IMR-90 (cell line): ENCODE data around the gene LRP3. TPM values are rescaled to one million over a fixed set of nuclear protein-coding genes. Genes with fewer than 3 reads are reported as not detected.

Source experiments
- ATAC-seq: fragments of 200-7000 bp; cut with Tn5 transposase; 2 replicates; pipeline ENCODE4 v1.9.1; 2020; ENCODE audit warnings: low read depth, mild to moderate bottlenecking, moderate library complexity
- BruUV-seq: library from RNA; stranded (reverse); fragments of 400-500 nt; replicated peaks from 2 replicates; lab custom pipeline; 2021; lab: Mats Ljungman, UMichigan
- CTCF ChIA-PET: fragments of 300-600 bp; formaldehyde crosslinking; extraction: SDS; loops from one replicate; lab custom pipeline; 2021; ENCODE audit warnings: antibody characterized with exemption; lab: Yijun Ruan, JAX
- POLR2A ChIA-PET: fragments of 300-600 bp; sonication (Branson Sonifier 250); formaldehyde crosslinking; loops from one replicate; lab custom pipeline; 2022; ENCODE audit warnings: antibody characterized with exemption; ENCODE audit not compliant: unreplicated experiment; lab: Charles Lee
- DNase-seq: peaks from one replicate; pipeline ENCODE4 v3.0.0; 2013
- H2AFZ ChIP-seq: replicated peaks from 2 replicates; pipeline ENCODE3; 2013; ENCODE audit warnings: low read length, mild to moderate bottlenecking; ENCODE audit not compliant: poor library complexity
- H2AK5ac ChIP-seq: 2 replicates; pipeline ENCODE4 v1.6.1; 2013; ENCODE audit warnings: low read depth, low read length, inconsistent platforms
- H2AK9ac ChIP-seq: replicated peaks from 2 replicates; pipeline ENCODE3; 2013; ENCODE audit warnings: mild to moderate bottlenecking, low read depth, low read length, moderate library complexity; ENCODE audit not compliant: poor library complexity
- H2BK120ac ChIP-seq: 2 replicates; pipeline ENCODE4 v1.6.1; 2013; ENCODE audit warnings: low read depth, low read length, inconsistent platforms
- H2BK15ac ChIP-seq: 3 replicates; pipeline ENCODE4 v1.6.1; 2013; ENCODE audit warnings: low read depth, low read length, inconsistent platforms
- H2BK20ac ChIP-seq: 2 replicates; pipeline ENCODE4 v1.6.1; 2013; ENCODE audit warnings: low read depth, mild to moderate bottlenecking, inconsistent platforms, low read length, moderate library complexity
- H2BK5ac ChIP-seq: 2 replicates; pipeline ENCODE4 v1.6.1; 2013; ENCODE audit warnings: mild to moderate bottlenecking, low read depth, low read length, inconsistent platforms; ENCODE audit not compliant: poor library complexity, severe bottlenecking
- H3K14ac ChIP-seq: replicated peaks from 2 replicates; pipeline ENCODE4 v1.6.1; 2013; ENCODE audit warnings: low read depth, low read length, inconsistent platforms
- H3K18ac ChIP-seq: 2 replicates; pipeline ENCODE4 v1.6.1; 2013; ENCODE audit warnings: low read depth, low read length, control low read depth
- H3K23ac ChIP-seq: 2 replicates; pipeline ENCODE4 v1.6.1; 2013; ENCODE audit warnings: low read depth, low read length, inconsistent platforms
- H3K27ac ChIP-seq: 2 replicates; pipeline ENCODE4 v1.5.1; 2013; ENCODE audit warnings: mild to moderate bottlenecking, control low read depth, low read length; ENCODE audit not compliant: insufficient read depth
- H3K27me3 ChIP-seq: 2 replicates; pipeline ENCODE4 v1.6.1; 2013; ENCODE audit warnings: low read length; ENCODE audit not compliant: control insufficient read depth, insufficient read depth
- H3K36me3 ChIP-seq: 2 replicates; pipeline ENCODE4 v1.6.1; 2013; ENCODE audit warnings: low read length, mixed read lengths; ENCODE audit not compliant: control insufficient read depth, insufficient read depth
- H3K4ac ChIP-seq: 2 replicates; pipeline ENCODE4 v1.6.1; 2013; ENCODE audit warnings: low read depth, low read length, inconsistent platforms
- H3K4me1 ChIP-seq: 2 replicates; pipeline ENCODE4 v1.6.1; 2013; ENCODE audit warnings: low read length, mixed read lengths; ENCODE audit not compliant: control insufficient read depth, insufficient read depth
- H3K4me2 ChIP-seq: 2 replicates; pipeline ENCODE4 v1.6.1; 2013; ENCODE audit warnings: low read depth, mild to moderate bottlenecking, control low read depth, low read length, moderate library complexity
- H3K4me3 ChIP-seq: 2 replicates; pipeline ENCODE4 v1.5.1; 2013; ENCODE audit warnings: low read depth, mild to moderate bottlenecking, control low read depth, low read length, moderate library complexity; ENCODE audit not compliant: insufficient read depth
- H3K56ac ChIP-seq: 2 replicates; pipeline ENCODE4 v1.6.1; 2013; ENCODE audit warnings: low read length, inconsistent platforms; ENCODE audit not compliant: insufficient read depth; ENCODE audit errors: extremely low read depth
- H3K79me1 ChIP-seq, 2 experiments: 2 replicates each; pipeline ENCODE4 v1.6.1; 2013; ENCODE audit warnings: low read length in 2 of 2, inconsistent platforms in 1 of 2, low read depth in 1 of 2
- H3K9ac ChIP-seq: 2 replicates; pipeline ENCODE4 v1.6.1; 2013; ENCODE audit warnings: low read depth, low read length, control low read depth
- H3K9me1 ChIP-seq: 2 replicates; pipeline ENCODE4 v1.6.1; 2013; ENCODE audit warnings: low read length, inconsistent platforms; ENCODE audit not compliant: insufficient read depth
- H3K9me3 ChIP-seq: 2 replicates; pipeline ENCODE4 v1.6.1; 2013; ENCODE audit warnings: low read length; ENCODE audit not compliant: control insufficient read depth, insufficient read depth
- H4K20me1 ChIP-seq: 2 replicates; pipeline ENCODE4 v1.6.1; 2013; ENCODE audit warnings: low read length, inconsistent platforms; ENCODE audit not compliant: insufficient read depth
- H4K5ac ChIP-seq: 2 replicates; pipeline ENCODE4 v1.6.1; 2013; ENCODE audit warnings: mild to moderate bottlenecking, low read depth, low read length, control low read depth
- H4K8ac ChIP-seq, 2 experiments: 2 replicates each; pipeline ENCODE4 v1.6.1; 2013; ENCODE audit warnings: low read depth in 2 of 2, low read length in 2 of 2, control low read depth in 1 of 2, inconsistent platforms in 1 of 2
- H4K91ac ChIP-seq: 2 replicates; pipeline ENCODE4 v1.6.1; 2013; ENCODE audit warnings: low read depth, low read length, inconsistent platforms; ENCODE audit not compliant: insufficient read depth
- NFE2L2 ChIP-seq: fragments of 150-350 bp; IDR thresholded peaks from 2 replicates; pipeline ENCODE4 v1.6.1; 2016; ENCODE audit warnings: low read depth, mild to moderate bottlenecking, low read length
- POLR2A ChIP-seq: IDR thresholded peaks from 2 replicates; pipeline ENCODE4 v1.6.1; 2012; ENCODE audit warnings: mild to moderate bottlenecking, low read depth, low read length
- WGBS, 2 experiments: methylation state at CpG; one replicate each; pipeline versions ENCODE4 v1.1.5 to v1.1.7; 2013; ENCODE audit warnings: missing lambda C conversion rate in 2 of 2; ENCODE audit not compliant: insufficient read length in 1 of 2; ENCODE audit errors: extremely low coverage in 2 of 2; 5-methylcytosine and 5-hydroxymethylcytosine counted together
- dilution Hi-C: fragments of 300-500 bp; cut with HindIII; formaldehyde crosslinking; loops from one replicate; pipeline ENCODE4 v1.14.3; 2018; ENCODE audit warnings: low sequenced_read_pairs; ENCODE audit not compliant: unreplicated experiment
- in situ Hi-C: fragments of 300-500 bp; cut with MboI; formaldehyde crosslinking; loops from 3 replicates; pipeline ENCODE4 v1.14.3; 2019; ENCODE audit warnings: low sequenced_read_pairs, inconsistent platforms, mixed read lengths
- intact Hi-C: fragments of 100-400 bp; cut with micrococcal nuclease; formaldehyde crosslinking; loops from 2 replicates; pipeline ENCODE4 v1.10.0; 2022
- polyA plus RNA-seq, 3 experiments: library from polyadenylated mRNA; depleted of rRNA; stranded (reverse); fragments of >200 nt; gene quantifications; 2 replicates each; pipeline ENCODE4 v1.2.3, GENCODE V29; 2012; ENCODE audit warnings: low replicate concordance in 1 of 3
- total RNA-seq: library from RNA; depleted of rRNA; stranded (reverse); fragments of >200 nt; gene quantifications from 2 replicates; pipeline ENCODE4 v1.2.3, GENCODE V29; 2012
- TF ChIP-seq, protein P1 (sequence below): fragments of 150-350 bp; IDR thresholded peaks from 2 replicates; pipeline ENCODE4 v1.6.1; 2017; ENCODE audit warnings: mild to moderate bottlenecking, antibody characterized with exemption, low read length, low read depth

LRP3 gene
- total and polyA plus RNA-seq, 2 of the 4 experiments (the other 2 are of a cell fraction), result 8.4 to 20.2 TPM

DNA sequence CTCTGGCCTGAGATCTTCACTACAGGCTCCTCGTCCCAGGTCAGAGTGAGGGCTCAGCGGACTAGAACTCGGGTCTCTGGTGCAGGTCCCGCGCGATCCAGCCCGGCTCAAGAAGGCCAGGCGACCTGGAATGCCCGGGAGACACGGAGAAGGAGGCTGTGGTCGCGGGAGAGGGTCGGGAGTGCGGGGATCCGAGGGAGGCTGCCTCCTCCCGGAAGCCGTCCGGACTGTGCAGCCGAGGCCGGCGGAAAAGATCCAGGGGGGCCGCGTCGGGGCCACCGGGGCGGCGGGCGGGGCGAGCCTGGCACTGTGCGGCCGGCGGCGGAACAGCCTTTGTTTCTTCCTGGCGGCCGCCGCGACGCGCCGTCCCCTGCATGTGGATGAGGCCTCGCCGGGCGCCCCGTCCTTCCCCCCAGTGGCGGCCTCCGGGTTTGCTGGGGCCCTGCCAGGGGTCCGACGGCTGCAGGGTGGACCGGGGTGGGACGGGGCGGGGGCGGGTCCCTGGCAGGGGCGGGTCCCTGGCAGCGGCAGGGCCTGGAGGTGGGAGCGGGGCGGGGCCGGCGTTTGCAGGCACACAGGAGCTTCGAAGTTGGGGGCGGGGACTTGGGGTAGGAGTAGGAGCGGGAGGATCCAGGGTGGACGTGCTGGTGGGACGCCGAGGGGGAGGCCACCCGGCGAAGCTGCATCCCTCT lies 32.6 kb downstream of the LRP3 start:
- Histone ChIP-seq H4K8ac (no peak overlapping the region), H3K27me3 (peaks cover 60% of the 10 kb centered on the region), H2AK5ac (no peak overlapping the region), H4K91ac (no peak overlapping the region), H2AK9ac (no peak overlapping the region), H4K20me1 (no peaks in the 10 kb centered on the region), H3K4me3 (no peak overlapping the region), H3K18ac (no peak overlapping the region), H3K23ac (no peak overlapping the region), H3K56ac (no peak overlapping the region), H3K27ac (no peak overlapping the region), H2BK120ac (no peak overlapping the region), H3K14ac (no peak overlapping the region), H3K4me1 (no peaks in the 10 kb centered on the region; the same call in 1 of the 2 replicates), H3K36me3 (no peaks in the 10 kb centered on the region), H3K4ac (no peak overlapping the region), H2BK5ac (no peak overlapping the region), H3K9me1 (no peaks in the 10 kb centered on the region), H3K79me1 (no peaks in the 10 kb centered on the region), H2AFZ (peak overlapping the region; percentile 26), H3K4me2 (no peak overlapping the region), H2BK20ac (no peak overlapping the region), H3K9ac (no peak overlapping the region), H4K5ac (no peak overlapping the region), H3K9me3 (peaks cover 13% of the 10 kb centered on the region), H2BK15ac (no peak overlapping the region)
- intact Hi-C loops, result no loop called here
- POLR2A ChIA-PET, result no interaction called here
- dilution Hi-C loops, result no loop called here
- TF ChIP-seq, protein P1, sequence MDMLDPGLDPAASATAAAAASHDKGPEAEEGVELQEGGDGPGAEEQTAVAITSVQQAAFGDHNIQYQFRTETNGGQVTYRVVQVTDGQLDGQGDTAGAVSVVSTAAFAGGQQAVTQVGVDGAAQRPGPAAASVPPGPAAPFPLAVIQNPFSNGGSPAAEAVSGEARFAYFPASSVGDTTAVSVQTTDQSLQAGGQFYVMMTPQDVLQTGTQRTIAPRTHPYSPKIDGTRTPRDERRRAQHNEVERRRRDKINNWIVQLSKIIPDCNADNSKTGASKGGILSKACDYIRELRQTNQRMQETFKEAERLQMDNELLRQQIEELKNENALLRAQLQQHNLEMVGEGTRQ, result no peak
- TF ChIP-seq NFE2L2 (no peak), POLR2A (no peak)
- no peak for DNase-seq
- ATAC-seq, result peak; percentile 18
- CTCF ChIA-PET, result no interaction called here
- in situ Hi-C loops, result no loop called here
- no TSS peak for BruUV-seq
- WGBS, 2 experiments, result 4% methylated on average over 35 of the region's 66 CpGs; no CpG with 5 or more reads in 1 of the 2 experiments
